HG02623 (cell line): Measurements from ENCODE around the gene INSM2.

Source experiments
- ATAC-seq: cut with Tn5 transposase; IDR thresholded peaks from one replicate; pipeline ENCODE4 v1.9.1; 2021; ENCODE audit warnings: moderate library complexity; ENCODE audit not compliant: unreplicated experiment

Gene INSM2, protein sequence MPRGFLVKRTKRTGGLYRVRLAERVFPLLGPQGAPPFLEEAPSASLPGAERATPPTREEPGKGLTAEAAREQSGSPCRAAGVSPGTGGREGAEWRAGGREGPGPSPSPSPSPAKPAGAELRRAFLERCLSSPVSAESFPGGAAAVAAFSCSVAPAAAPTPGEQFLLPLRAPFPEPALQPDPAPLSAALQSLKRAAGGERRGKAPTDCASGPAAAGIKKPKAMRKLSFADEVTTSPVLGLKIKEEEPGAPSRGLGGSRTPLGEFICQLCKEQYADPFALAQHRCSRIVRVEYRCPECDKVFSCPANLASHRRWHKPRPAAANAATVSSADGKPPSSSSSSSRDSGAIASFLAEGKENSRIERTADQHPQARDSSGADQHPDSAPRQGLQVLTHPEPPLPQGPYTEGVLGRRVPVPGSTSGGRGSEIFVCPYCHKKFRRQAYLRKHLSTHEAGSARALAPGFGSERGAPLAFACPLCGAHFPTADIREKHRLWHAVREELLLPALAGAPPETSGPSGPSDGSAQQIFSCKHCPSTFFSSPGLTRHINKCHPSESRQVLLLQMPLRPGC

DNA sequence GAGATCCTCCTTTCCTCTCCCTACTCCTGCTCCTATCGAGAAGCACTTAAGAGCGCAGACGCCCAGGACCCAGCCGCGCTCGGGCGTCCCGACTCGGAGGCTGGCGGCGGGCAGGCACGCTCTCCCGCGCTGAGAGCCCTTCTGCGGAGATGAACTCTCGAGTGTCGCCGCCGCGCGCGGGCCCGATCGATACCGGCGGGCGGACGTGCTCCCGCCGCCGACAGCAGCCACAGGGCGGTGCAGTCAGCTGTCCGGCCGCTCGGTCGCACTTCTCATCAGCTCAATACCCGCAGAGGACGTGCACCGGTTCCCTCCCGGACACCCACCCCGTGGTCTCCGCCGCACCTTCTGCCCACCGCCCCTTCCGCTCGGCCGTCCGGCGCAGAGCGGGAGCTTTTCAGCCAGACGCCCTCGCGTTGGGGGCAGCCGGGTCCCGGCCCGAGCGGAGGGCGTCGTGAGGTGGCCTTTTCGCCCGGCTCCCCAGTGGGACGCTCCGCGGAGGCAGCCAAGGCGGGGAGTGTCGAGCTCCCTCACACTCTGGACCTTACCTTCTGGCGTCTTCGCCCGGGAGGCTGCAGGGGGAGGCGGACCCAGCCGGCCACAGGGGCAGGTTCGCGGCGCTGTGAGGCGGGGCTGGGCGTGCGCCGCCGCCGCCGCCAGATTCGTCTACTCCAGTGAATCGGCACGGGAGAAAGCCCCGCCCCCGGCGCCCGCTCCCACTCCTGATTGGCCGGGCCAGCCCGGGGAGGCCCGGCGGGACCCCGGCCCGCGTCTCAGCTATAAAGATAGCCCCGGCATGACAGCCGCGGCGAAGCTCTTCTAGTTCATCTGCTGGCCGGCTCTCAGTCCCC is at the start of gene INSM2:
Gene INSM2 (plus strand): TSS at position 808 of the 851 bp plus-strand sequence. CDS start 89 bp downstream, outside the sequence.
- peak; percentile 68 for ATAC-seq

DNA sequence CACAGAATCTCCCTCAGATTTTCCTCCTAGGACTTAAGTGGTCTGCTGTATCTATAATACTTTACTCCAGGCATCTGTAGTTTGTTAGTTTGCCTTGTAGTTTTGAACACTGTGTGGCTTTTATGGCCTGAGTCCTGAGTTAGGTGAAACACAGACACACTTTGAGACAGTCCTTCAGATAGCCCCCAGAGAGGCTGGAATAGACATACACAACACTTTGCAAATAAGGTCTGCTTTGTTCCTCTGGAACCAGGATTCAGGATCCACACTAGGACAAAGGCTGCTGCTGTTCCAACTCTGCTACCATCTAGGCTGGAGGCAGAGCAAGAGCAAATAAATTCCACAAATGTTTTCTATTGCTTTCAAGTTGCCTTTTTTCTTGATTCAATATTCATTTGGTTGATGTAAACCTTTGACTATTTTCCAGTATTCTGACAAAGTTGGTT is 41.4 kb upstream of the INSM2 start:
- no peak for ATAC-seq

- ATAC-seq: no peak
Measured at GRCh38 chr14:35495278-35495677, 38.7 kb upstream of the INSM2 start.

GRCh38 chr14:35499180-35499579 is 34.8 kb upstream of the INSM2 start:
- ATAC-seq: no peak

DNA sequence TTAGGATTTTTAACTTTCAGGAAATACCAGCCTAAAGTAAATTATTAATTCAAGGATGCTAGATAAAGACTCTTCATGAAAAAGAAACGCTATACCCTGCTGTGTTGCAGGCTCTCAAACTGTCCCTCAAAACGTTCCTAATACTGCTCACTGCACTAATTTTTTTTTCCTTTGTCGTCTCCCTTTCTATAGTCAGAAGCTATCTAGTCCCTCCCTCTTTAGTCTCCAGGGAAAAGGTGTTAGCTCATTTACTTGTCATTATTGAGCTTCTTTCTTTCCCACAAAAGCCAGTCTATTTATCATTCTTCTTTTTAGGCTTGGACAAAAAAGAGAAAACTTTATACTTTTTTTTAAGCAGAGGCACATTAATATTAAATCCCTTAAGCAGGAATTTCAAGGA is 30.3 kb upstream of the INSM2 start:
- no peak for ATAC-seq

DNA sequence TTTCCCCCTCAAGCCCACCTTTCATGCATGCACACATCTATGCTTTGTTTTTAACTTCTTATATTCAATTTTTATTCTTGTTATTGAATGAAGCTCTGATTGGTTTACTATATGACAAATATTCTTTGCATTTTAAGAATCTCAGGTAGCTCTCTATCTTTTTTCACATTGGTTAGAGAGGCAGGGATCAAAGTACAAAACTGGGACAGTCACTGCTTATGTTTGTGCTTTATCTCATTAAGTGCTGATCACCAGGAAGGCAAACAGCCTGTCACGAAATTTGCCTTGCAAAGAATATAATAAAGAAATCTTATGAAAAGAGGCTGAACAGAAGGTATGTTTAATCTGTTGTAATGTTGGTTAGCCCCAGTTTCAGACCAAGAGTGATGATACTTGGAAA is 29.7 kb upstream of the INSM2 start:
- ATAC-seq: no peak

- no peak for ATAC-seq
Measured at GRCh38 chr14:35506461-35506860, 27.5 kb upstream of the INSM2 start.

DNA sequence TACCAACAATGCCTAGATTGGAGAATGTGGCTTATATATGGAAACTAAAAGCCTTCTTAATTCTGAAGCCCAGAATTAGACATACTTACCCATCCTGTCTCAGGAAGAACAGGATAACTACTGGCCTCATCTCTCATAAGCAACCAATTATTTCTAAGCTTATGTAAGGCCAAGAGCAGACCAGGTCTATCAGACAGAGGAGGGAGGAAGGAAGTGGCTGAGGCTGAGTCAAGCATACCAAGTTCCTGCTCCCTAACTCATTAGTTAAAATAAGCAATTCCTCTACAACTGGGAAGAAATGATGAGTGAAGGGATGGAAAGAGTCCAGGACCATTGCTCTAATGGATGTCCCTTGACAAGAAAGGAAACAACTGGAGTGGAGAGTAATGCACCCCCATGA is 27.0 kb upstream of the INSM2 start:
- ATAC-seq: no peak

GRCh38 chr14:35509846-35510245 is 24.1 kb upstream of the INSM2 start:
- no peak for ATAC-seq

DNA sequence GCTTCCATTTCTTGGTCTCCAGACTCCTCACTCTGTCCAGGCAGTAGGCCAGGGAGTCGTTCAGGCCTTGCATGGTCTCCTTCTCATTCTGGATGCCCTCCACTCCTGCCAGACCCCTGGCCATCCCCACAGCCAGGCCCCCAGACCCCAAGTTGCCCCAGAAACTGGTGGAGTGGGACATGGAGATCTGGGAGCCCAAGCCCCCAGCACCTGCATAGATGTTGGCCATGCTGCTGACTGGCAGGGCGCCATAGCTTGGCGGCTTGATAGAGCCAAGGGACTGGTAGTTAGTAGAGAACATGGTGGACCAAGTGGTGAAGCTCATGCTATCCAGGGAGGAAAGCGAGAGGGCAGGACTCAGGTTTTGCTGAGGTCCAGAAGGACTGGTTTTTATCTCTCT is 21.2 kb upstream of the INSM2 start:
- ATAC-seq: no peak

- ATAC-seq: no peak
Measured at GRCh38 chr14:35515916-35516315, 18.0 kb upstream of the INSM2 start.

- ATAC-seq: no peak
Measured at GRCh38 chr14:35519986-35520385, 14.0 kb upstream of the INSM2 start.

GRCh38 chr14:35525695-35526094 is 8.3 kb upstream of the INSM2 start:
- no peak for ATAC-seq

DNA sequence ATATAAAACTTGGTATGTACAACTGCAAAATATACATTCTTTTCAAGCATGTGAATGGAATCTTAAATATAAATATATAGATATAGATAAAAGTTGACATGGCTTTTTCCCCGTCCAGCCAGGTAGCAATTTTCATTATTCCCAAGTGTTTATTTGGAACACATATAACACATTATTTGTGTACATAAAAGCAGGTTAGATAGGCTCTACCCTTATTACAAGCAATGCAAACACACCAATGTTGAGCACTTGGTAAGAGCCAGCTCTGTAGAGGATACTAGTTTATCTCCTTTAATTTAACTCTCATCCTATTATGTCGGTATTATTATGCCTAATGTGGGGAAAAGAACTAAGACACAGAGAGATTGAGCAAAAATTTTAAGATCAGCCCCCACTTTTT is 7.0 kb upstream of the INSM2 start:
- no peak for ATAC-seq

GRCh38 chr14:35531960-35532747 is 1.8 kb upstream of the INSM2 start:
- no peak for ATAC-seq

GRCh38 chr14:35532783-35533356 is 1.1 kb upstream of the INSM2 start:
- no peak for ATAC-seq

DNA sequence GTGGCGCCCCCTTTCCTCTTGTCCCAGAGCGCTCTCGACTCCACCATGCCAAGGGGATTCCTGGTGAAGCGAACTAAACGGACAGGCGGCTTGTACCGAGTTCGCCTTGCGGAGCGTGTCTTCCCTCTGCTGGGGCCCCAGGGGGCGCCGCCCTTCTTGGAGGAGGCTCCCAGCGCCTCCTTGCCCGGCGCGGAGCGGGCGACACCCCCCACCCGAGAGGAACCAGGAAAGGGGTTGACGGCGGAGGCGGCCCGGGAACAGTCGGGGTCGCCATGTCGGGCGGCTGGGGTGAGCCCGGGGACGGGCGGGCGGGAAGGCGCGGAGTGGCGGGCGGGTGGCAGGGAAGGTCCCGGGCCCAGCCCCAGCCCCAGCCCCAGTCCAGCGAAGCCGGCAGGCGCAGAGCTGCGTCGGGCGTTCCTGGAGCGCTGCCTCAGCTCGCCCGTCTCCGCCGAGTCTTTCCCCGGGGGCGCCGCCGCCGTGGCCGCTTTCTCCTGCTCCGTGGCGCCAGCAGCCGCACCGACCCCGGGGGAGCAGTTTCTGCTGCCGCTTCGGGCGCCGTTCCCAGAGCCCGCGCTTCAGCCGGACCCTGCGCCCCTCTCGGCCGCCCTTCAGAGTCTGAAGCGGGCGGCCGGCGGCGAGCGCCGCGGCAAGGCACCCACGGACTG is 376 bp downstream of the INSM2 start:
- ATAC-seq: peak; percentile 18

GRCh38 chr14:35534873-35535482 is 1.0 kb downstream of the INSM2 start:
- ATAC-seq: peak; percentile 56

GRCh38 chr14:35535483-35536112 is 1.6 kb downstream of the INSM2 start:
- no peak for ATAC-seq
